ENCODE results near the gene CKAP5.

CKAP5 gene

DNA sequence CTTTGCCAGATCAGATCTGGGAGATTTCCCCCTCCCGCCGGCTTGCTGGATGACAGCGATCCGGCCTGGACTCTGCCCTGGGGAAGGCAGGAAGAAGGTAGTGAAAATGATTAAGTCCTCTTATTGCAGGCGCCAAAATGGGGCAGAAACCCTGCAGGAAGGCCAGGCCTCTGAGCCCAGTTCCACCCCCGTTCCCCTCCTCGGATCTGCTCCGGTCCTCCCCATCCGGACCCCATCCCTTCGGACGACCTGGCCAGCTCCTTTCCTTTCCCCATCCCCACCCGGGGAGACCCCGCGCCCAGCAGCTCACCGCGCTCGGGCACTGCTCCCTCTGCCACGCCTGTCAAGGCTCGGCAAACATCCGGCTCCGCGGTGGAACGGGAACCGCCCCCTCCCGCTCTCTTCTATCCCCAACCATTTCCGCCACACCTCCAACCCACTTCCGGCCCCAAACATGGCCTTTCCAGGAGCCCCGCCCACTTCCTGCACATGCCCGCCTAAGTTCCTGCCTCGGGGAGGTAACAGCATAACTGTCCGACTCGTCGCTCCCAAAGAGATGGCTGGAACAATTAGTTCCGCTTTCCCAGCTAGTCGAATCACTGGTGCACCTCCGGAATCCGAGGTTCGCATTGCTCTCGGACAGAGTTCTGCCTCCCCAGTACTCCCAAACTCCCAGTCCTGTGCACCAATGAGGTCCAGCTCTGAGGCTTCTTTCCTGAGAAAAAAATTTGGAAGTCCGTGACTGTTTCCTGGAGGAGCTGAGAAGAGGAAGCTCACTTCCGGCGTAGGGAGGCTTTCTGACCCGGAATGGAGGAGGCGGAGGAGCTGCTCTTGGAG, 145.6 kb downstream of the CKAP5 start, which contains the start of the genes ARHGAP1 and ZNF408:
Gene ARHGAP1, minus strand, starts transcription at position 379 of the 837 bp plus-strand sequence. CDS start 4,512 bp downstream, outside the sequence.
Gene ZNF408, plus strand, starts transcription at position 791 of the 837 bp plus-strand sequence. Its CDS starts 17 bp downstream, at position 808.
- DNase-seq (ENCODE audit: low read depth in 2 of 2, low spot score in 1 of 2): peak; percentile 98

DNA sequence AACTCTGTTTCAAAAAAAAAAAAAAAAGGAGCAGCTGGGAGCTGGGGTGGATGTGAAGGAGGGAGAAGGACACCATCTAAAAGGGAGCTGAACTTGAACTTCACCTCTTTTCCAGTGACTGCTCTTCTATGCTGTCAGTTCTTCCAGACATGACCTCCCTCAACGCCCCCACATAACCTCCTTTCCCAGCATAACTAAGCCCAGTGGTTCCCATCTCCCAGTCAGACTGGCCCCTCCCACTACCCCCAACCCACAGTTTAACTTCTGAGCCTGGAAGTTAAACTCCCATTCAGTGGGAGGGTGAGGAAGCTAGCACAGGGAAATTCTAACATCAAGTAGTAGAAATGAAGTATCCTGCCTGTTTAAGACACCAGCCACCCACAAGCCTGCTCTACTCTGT, 147.5 kb downstream of the CKAP5 start:
- no peak for DNase-seq (ENCODE audit: low read depth in 2 of 2, low spot score in 1 of 2)

DNA sequence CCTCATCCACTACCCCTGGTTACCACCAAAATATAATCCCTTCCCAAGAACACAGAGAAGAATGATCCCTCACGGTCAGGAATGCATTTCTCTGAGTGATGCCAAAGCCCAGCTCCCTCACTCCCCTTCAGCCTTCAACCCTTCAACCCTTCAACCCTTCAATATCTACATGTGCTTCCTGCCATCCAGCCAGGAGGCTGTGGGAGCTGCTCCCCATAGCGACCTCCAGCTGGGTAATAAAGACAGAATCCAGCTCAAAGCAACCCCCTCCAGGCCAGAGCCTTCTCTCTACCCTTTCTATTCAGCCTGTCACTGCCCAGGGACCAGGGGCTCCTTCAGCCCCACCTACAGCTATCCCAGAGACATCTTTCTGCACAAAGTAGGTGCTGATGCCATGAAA, 148.4 kb downstream of the CKAP5 start:
- no peak for DNase-seq (ENCODE audit: low read depth in 2 of 2, low spot score in 1 of 2)

DNA sequence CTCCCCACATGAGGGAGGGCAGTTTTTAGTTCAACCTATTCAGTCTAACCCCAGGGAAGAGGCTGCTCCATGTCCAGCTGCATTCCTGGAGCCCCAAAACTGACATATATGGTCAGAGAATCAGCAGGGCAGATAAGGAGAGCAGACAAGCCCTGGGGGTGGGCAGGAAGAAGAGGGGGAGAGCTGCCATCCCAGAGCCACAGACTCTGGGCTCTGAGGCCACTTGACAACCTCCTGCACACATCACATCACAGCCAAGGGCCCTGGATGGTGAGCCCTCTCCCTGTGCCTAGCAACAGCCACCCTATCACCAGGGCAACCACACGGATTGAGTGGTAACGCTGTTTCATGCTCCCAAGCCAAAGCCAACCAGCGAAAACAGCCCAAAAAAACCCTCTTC, 148.8 kb downstream of the CKAP5 start:
- no peak for DNase-seq (ENCODE audit: low read depth in 2 of 2, low spot score in 1 of 2)

DNA sequence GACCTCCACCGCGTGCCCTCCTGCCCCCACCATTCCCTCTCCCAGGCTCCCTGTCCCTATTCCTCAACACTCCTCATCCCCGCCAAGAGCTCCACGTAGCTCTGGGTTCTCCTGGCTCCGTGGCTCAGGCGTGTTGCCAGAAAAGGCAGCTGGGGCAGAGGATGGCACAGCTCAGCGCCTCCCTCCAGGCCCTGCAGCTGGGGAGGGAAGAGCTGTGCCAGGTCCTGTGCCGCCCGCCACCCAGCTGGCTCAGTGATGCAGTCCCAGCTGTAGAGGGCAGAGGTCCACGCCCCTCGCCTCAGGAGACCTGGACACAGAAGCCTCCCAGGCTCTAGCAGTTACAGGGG, 149.9 kb downstream of the CKAP5 start:
- DNase-seq (ENCODE audit: low read depth in 2 of 2, low spot score in 1 of 2): no peak

DNA sequence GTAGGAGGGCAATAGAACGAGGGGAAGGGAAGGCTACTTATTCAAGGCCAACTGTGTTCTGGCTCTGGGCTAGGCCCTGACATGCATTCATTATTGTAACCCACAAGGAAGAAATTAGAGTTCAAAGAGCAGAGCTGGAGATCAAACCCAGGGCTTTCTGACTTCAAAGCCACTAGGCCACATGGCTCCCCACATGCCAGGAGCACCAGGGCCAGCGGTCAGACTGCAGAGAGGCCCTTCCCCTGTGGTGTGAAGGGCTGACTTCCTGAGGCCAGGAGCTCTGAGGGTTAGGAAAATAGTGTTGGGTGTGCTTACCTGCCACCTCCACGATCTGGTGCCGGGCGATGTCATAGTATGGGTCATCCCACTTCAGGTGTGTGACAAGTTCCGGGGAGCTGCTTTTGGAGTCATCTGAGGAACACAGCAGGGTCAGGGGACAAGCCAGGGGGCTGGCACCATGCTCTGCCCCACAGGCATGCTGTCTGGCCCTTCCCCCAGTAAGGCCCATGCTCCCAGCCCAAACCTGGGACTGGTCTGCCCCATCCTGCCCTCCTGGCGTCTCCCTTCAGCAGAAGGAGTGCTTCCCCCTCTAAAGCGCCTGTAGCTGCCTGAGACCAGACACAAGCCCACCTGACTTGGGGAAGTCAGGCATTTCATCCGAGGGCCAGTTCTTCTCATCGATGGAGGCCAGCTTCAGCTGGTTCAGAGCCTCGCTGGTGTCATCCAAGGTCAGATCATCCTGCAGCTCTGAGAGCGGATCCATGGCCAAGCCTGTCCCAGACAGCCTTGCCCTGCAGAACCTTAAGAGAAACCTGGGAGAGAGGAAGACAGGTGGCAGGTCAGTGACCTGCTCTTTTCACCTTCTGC, 150.5 kb downstream of the CKAP5 start:
- DNase-seq (ENCODE audit: low read depth in 2 of 2, low spot score in 1 of 2): no peak

DNA sequence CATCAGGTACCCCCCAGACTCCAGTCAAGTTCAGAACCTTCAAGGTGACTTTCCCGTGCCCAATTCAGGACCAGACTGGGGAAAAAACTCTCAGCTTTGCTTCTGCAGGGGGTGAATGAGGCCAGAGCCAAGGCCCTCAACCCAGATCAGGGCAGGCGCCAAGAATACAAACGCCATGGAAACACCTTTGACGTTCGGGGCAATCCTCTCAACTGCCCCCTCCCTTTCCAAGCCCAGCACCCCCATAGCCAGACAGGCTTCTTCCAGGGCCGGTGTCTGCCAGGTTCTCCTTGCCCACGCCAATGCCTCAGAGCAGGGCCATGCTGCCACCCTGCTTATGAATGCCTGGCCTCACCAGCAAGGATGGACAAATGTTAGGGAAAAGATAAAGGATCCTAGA, 151.5 kb downstream of the CKAP5 start:
- DNase-seq (ENCODE audit: low read depth in 2 of 2, low spot score in 1 of 2): no peak

DNA sequence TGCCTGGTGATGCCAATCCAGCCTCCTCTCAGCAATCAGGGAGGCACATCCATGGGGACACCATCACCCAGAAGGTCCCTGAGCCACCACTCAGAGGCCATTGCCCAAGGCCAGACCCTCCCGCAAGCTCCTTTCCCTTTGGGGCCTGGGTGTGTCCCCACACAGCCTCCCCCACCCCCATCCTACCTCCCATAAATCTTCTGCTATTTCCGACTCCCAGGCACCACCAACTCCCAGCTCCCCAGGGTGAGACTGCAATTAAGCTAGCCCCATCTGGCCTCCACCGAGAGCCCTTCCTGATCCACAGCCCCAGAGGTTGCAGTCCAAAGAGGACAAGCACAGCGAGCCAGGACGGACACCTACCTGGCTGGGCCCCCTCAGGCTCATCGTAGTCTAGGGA, 152.0 kb downstream of the CKAP5 start:
- DNase-seq (ENCODE audit: low read depth in 2 of 2, low spot score in 1 of 2): no peak

DNA sequence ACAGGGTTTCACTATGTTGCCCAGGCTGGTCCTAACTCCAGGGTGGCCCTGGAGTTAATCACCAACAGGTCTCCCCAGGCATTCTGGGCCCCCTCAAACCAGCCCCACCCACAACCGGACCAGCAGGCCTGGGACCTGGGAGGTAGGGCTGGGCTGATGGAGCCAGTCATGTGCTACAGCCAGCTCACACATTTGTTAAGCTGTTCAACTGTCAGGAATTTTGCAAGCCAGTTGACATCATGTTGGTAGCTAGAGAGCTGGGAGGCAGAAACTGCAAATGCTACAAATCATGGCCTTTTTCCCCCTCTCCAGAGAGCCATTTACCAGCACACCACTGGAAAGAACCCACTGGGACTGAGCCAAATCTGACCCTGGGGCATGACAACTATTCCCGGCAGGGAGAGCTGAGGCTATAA, 152.5 kb downstream of the CKAP5 start:
- no peak for DNase-seq (ENCODE audit: low read depth in 2 of 2, low spot score in 1 of 2)

Data from stimulated activated CD8-positive, alpha-beta memory T cell treated with anti-CD3 and anti-CD28 coated beads, Interleukin-4, amount 100 ng/mL, for 1 hour (primary cell).